ENCODE data around the gene KCNK17.

The KCNK17 gene

GRCh38 chr6:39314273-39314795 is at the start of gene KCNK17:
KCNK17 (minus strand) TSS chr6:39314419; CDS start chr6:39314320, 99 bp downstream.
- no peak for DNase-seq (ENCODE audit: extremely low read depth in 1 of 2, low read depth in 1 of 2)

DNA sequence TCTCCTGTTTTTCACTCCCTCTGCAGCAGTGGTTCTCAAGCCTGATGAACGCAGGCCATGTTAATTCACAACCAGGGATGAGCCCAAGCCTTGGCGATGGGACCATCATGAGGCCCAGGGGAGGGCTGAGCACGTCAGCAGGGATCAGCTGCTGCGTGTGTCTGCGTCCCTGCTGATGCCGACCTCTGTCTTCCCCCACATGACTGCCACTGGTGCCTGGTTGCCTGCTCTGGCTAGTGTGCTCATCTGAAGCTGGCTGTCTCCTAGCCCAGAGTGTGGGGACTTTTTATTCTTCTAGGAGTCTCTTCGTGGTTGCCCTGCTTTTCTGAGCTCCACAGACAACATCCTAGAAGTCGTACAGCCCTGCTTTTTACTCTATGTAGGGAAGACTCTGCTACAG is 49.1 kb upstream of the KCNK17 start:
- DNase-seq (ENCODE audit: extremely low read depth in 1 of 2, low read depth in 1 of 2), result no peak

DNA sequence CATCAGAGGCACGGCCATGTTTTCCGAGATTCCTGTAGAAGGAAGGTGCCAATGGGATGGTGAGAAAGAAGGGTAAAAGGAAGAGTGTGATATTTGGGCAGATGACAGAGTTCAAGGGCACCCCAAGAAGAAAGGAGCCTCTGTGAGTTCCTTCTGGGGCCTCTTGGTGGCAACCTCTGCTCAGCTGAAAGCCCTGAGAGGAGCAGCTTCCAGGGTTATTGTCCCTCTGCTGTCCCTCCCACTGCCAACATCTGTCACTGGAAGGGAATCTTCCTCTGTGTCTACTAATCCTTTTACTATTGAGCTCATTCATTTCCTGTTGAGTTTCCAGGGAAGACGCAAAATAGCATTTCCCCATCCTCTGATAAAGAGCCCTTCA is 48.3 kb upstream of the KCNK17 start:
- DNase-seq (ENCODE audit: extremely low read depth in 1 of 2, low read depth in 1 of 2), result no peak

- DNase-seq (ENCODE audit: extremely low read depth in 1 of 2, low read depth in 1 of 2), result peak in 1 of 2 donors; percentile 10
Observed at GRCh38 chr6:39361657-39362486, 47.7 kb upstream of the KCNK17 start.

GRCh38 chr6:39360378-39360777 is 46.2 kb upstream of the KCNK17 start:
- no peak for DNase-seq (ENCODE audit: extremely low read depth in 1 of 2, low read depth in 1 of 2)

- DNase-seq (ENCODE audit: extremely low read depth in 1 of 2, low read depth in 1 of 2), result no peak
Observed at GRCh38 chr6:39357998-39358686, 43.9 kb upstream of the KCNK17 start.

- DNase-seq (ENCODE audit: extremely low read depth in 1 of 2, low read depth in 1 of 2), result no peak
Observed at GRCh38 chr6:39353698-39354315, 39.6 kb upstream of the KCNK17 start.

GRCh38 chr6:39350723-39351505 is 36.7 kb upstream of the KCNK17 start:
- no peak for DNase-seq (ENCODE audit: extremely low read depth in 1 of 2, low read depth in 1 of 2)

DNA sequence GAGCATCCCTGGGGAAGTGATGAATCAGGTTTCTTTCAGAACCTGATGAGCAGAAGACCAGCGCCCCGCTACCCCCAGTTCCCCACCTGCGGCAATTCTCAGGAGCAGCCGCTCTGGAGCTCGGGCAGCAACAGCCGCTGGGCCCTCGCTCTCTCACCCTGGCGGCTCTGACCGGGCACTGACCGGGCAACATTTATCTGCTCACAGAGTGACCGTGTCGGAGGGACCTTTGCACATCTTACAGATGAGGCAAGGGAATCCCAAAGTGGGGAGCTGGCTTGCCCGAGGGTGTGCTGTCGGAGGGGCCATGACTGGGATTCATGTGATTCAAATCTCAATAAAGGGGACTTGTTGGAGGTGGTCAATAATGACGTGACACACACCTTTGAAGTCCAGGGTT is 34.5 kb upstream of the KCNK17 start:
- no peak for DNase-seq (ENCODE audit: extremely low read depth in 1 of 2, low read depth in 1 of 2)

- peak in 1 of 2 donors; percentile 17 for DNase-seq (ENCODE audit: extremely low read depth in 1 of 2, low read depth in 1 of 2)
Observed at GRCh38 chr6:39347906-39348585, 33.8 kb upstream of the KCNK17 start.

DNA sequence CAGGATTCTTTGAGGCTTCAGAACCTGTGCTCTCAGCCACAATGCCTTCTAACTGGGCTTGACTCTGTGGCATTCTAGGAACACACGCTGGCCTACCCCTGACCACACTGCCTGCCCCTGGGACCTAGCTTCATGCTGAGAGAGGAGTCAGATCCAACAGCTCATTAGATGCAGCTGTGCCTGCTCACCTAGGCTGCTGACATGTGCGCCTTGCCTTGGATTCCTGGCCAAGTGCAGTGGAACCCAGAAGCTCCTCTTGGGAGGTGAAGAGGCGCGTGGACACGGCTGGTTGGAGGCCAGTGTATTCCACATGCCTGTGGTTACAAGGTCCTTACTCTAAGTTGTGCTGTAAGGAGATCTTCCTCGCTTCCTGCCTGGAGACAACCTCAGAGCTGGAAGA is 33.0 kb upstream of the KCNK17 start:
- DNase-seq (ENCODE audit: extremely low read depth in 1 of 2, low read depth in 1 of 2), result no peak

DNA sequence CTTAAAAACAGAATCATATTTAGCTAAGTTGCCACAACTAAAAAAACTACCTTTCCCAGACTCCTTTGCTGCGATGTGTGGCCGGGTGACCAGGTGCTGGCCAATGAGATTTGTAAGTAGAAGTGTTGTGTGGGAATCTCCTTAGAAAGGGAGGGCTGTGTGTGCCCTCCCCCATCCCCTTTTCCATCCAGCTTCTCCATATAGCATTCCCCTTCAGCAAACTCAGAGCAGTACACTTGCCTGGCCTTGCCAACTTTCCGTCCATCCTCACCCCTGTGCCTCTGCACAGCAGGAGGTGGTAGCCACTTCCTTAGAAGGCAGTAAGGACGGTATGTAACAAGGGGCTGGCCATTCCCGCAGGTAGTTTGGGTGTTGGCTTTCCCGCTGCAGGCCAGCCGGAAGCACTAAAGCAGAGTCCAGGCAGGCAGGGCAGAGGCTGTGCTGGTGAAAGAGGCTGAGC is 30.6 kb upstream of the KCNK17 start:
- DNase-seq (ENCODE audit: extremely low read depth in 1 of 2, low read depth in 1 of 2), result no peak

DNA sequence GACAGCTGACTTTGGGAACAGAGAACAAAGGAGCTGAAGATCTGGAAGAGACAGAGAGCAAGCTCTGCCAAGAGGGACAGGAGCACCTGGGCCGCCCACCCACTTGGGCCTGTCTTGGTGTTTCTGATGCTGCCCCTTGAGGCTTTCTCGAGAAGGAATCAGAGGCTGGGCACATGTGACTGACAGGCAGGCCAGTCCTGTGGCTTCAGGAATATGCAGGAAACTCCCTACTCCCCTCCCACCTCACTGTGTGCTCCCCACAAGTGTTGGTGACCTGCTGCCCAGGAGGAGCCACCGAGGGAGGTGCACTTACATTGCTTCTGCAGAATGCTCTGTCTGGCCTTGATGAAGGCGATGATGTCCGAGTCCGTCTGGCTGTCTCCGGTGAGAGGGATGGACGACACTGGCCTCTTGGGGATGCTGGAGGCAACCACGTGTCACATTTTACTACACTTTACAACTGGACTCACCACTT is 29.2 kb upstream of the KCNK17 start:
- no peak for DNase-seq (ENCODE audit: extremely low read depth in 1 of 2, low read depth in 1 of 2)

GRCh38 chr6:39342692-39343395 is 28.6 kb upstream of the KCNK17 start:
- DNase-seq (ENCODE audit: extremely low read depth in 1 of 2, low read depth in 1 of 2), result no peak

- DNase-seq (ENCODE audit: extremely low read depth in 1 of 2, low read depth in 1 of 2), result no peak
Observed at GRCh38 chr6:39341937-39342336, 27.7 kb upstream of the KCNK17 start.

DNA sequence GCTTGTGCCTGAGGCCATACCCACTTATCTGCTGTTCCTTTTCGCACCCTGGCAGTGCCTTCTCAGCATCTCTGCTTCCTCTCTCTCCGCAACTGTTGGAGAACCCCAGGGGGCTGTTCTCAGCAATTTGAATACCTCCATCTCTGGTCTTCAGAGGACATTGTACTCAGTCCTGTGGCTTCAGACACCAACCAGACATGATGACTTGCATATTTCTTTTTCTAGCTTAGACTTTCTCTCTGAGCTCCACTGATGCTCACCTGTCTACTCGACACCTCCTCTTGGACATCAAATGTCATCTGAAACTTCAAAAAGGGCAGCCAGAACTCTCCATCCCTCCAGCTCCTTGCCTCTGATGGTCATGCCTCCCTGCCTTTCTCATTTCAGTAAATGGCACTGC is 27.1 kb upstream of the KCNK17 start:
- no peak for DNase-seq (ENCODE audit: extremely low read depth in 1 of 2, low read depth in 1 of 2)

- no peak for DNase-seq (ENCODE audit: extremely low read depth in 1 of 2, low read depth in 1 of 2)
Observed at GRCh38 chr6:39339868-39340550, 25.8 kb upstream of the KCNK17 start.

GRCh38 chr6:39339096-39339867 is 25.1 kb upstream of the KCNK17 start:
- DNase-seq (ENCODE audit: extremely low read depth in 1 of 2, low read depth in 1 of 2), result no peak
